ENCODE results near the gene IKZF5. TPM values are rescaled to one million over a fixed set of nuclear protein-coding genes. Genes with fewer than 3 reads are reported as not detected.

IKZF5 gene
- total RNA-seq, 4 donors from 2014 or later, result 5.3 to 15.4 (median 10.2) TPM

GRCh38 chr10:123024540-123024939 lies 15.9 kb upstream of the IKZF5 start:
- no peak for TF ChIP-seq CTCF (IDR thresholded peaks at IDR 0.05)
- DNase-seq (ENCODE audit: low spot score) (no peak), ATAC-seq (ENCODE audit: low FRiP score) (no peak)

- TF ChIP-seq CTCF (IDR thresholded peaks at IDR 0.05), result no peak
- ATAC-seq (ENCODE audit: low FRiP score) (no peak), DNase-seq (ENCODE audit: low spot score) (no peak)
Measured at GRCh38 chr10:123021517-123021916, 12.9 kb upstream of the IKZF5 start.

GRCh38 chr10:123019941-123020703 lies 11.5 kb upstream of the IKZF5 start:
- no peak for TF ChIP-seq CTCF (IDR thresholded peaks at IDR 0.05)
- no peak for ATAC-seq (ENCODE audit: low FRiP score)
- DNase-seq (ENCODE audit: low spot score), result no peak

- DNase-seq (ENCODE audit: low spot score), result no peak
- ATAC-seq (ENCODE audit: low FRiP score), result no peak
- TF ChIP-seq CTCF (IDR thresholded peaks at IDR 0.05), result no peak
Measured at GRCh38 chr10:123019264-123019663, 10.7 kb upstream of the IKZF5 start.

GRCh38 chr10:123018531-123018930 lies 9.9 kb upstream of the IKZF5 start:
- TF ChIP-seq CTCF (IDR thresholded peaks at IDR 0.05), result no peak

GRCh38 chr10:123017421-123018165 lies 9.0 kb upstream of the IKZF5 start:
- TF ChIP-seq CTCF (IDR thresholded peaks at IDR 0.05), result no peak
- DNase-seq (ENCODE audit: low spot score) (no peak), ATAC-seq (ENCODE audit: low FRiP score) (no peak)

More at GRCh38 chr10:123018531-123018930, 9.9 kb upstream of the IKZF5 start:
- no peak for DNase-seq (ENCODE audit: low spot score)
- ATAC-seq (ENCODE audit: low FRiP score), result no peak

Measured in omental fat pad (tissue), 4 donors.